Activated CD8-positive, alpha-beta T cell treated with anti-CD3 and anti-CD28 coated beads for 36 hours (primary cell): ENCODE results near the gene PPFIBP2. TPM values are rescaled to one million over a fixed set of nuclear protein-coding genes. Genes with fewer than 3 reads are reported as not detected.

Source experiments
- ATAC-seq: fragments of 200-7000 bp; cut with Tn5 transposase; one replicate; pipeline ENCODE4 v1.10.0; 2021; ENCODE audit warnings: mild to moderate bottlenecking, moderate library complexity
- CTCF ChIA-PET: fragments of 350-600 bp; sonication (Branson Sonifier 250); formaldehyde crosslinking; loops from one replicate; lab custom pipeline; 2021; ENCODE audit warnings: antibody characterized with exemption; lab: Charles Lee
- POLR2A ChIA-PET: fragments of 350-600 bp; sonication (Branson Sonifier 250); formaldehyde crosslinking; loops from one replicate; lab custom pipeline; 2021; ENCODE audit warnings: antibody characterized with exemption; lab: Charles Lee
- DNase-seq: peaks from one replicate; pipeline ENCODE4 v3.0.0-alpha.2; 2020
- H3K27ac Mint-ChIP-seq: one replicate; pipeline ENCODE4 v1.8.0; 2021; ENCODE audit warnings: mild to moderate bottlenecking, mixed read lengths
- H3K27me3 Mint-ChIP-seq: one replicate; pipeline ENCODE4 v1.8.0; 2021; ENCODE audit warnings: mixed read lengths
- H3K36me3 Mint-ChIP-seq: one replicate; pipeline ENCODE4 v1.8.0; 2021; ENCODE audit warnings: low read depth, mixed read lengths
- H3K4me1 Mint-ChIP-seq: one replicate; pipeline ENCODE4 v1.8.0; 2021; ENCODE audit warnings: low read depth, mixed read lengths
- H3K4me3 Mint-ChIP-seq: one replicate; pipeline ENCODE4 v1.8.0; 2021; ENCODE audit warnings: mild to moderate bottlenecking, moderate library complexity, mixed read lengths
- H3K9me3 Mint-ChIP-seq: one replicate; pipeline ENCODE4 v1.8.0; 2021; ENCODE audit warnings: mixed read lengths
- CTCF ChIP-seq: fragments of 200-600 bp; IDR thresholded peaks from one replicate; pipeline ENCODE4 v1.8.0; 2022; ENCODE audit warnings: antibody characterized with exemption, mild to moderate bottlenecking
- intact Hi-C: fragments of 100-400 bp; cut with micrococcal nuclease; formaldehyde crosslinking; loops from one replicate; pipeline ENCODE4 v1.10.0; 2022
- total RNA-seq, 2 experiments: library from RNA; stranded (reverse); gene quantifications; one replicate each; pipeline ENCODE4 v1.2.3, GENCODE V29; 2021

The PPFIBP2 gene
- total RNA-seq, 2 experiments from 2014 or later, result 13.3 to 14.2 TPM

GRCh38 chr11:7591107-7591894 lies 77.5 kb downstream of the PPFIBP2 start:
- H3K4me3 Mint-ChIP-seq, result no peak overlapping the region
- peaks cover 14% of the 10 kb centered on the region for H3K4me1 Mint-ChIP-seq
- H3K9me3 Mint-ChIP-seq, result no peaks in the 10 kb centered on the region
- DNase-seq (no peak), ATAC-seq (no peak)
- intact Hi-C loops, result no loop called here
- H3K27ac Mint-ChIP-seq, result no peak overlapping the region
- H3K36me3 Mint-ChIP-seq, result no peaks in the 10 kb centered on the region
- no peaks in the 10 kb centered on the region for H3K27me3 Mint-ChIP-seq
- ChIA-PET POLR2A (no interaction called here), CTCF (no interaction called here)
- TF ChIP-seq CTCF, result no peak

GRCh38 chr11:7591987-7592386 lies 78.2 kb downstream of the PPFIBP2 start:
- Mint-ChIP-seq H3K9me3 (no peaks in the 10 kb centered on the region), H3K36me3 (no peaks in the 10 kb centered on the region), H3K4me1 (peaks cover 14% of the 10 kb centered on the region), H3K27me3 (no peaks in the 10 kb centered on the region), H3K4me3 (no peak overlapping the region), H3K27ac (no peak overlapping the region)
- CTCF ChIA-PET, result no interaction called here
- ATAC-seq (no peak), DNase-seq (no peak)
- POLR2A ChIA-PET, result no interaction called here
- no peak for TF ChIP-seq CTCF
- intact Hi-C loops, result no loop called here

GRCh38 chr11:7592711-7593110 lies 78.9 kb downstream of the PPFIBP2 start:
- Mint-ChIP-seq H3K27me3 (no peaks in the 10 kb centered on the region), H3K36me3 (no peaks in the 10 kb centered on the region), H3K9me3 (no peaks in the 10 kb centered on the region), H3K4me3 (no peak overlapping the region), H3K27ac (no peak overlapping the region), H3K4me1 (peaks cover 14% of the 10 kb centered on the region)
- ATAC-seq (no peak), DNase-seq (no peak)
- POLR2A ChIA-PET, result no interaction called here
- CTCF ChIA-PET, result no interaction called here
- intact Hi-C loops, result no loop called here
- no peak for TF ChIP-seq CTCF

GRCh38 chr11:7593481-7593880 lies 79.7 kb downstream of the PPFIBP2 start:
- POLR2A ChIA-PET, result no interaction called here
- intact Hi-C loops, result no loop called here
- Mint-ChIP-seq H3K9me3 (no peaks in the 10 kb centered on the region), H3K4me1 (peaks cover 14% of the 10 kb centered on the region), H3K27ac (no peak overlapping the region), H3K4me3 (no peak overlapping the region), H3K27me3 (no peaks in the 10 kb centered on the region), H3K36me3 (no peaks in the 10 kb centered on the region)
- no peak for ATAC-seq
- DNase-seq, result no peak
- TF ChIP-seq CTCF, result no peak
- CTCF ChIA-PET, result interaction anchor here (1.2 kb wide), 1 partner anchor 16 kb away, joined by 3 read pairs; no protein-coding TSS in a partner anchor

GRCh38 chr11:7595016-7595866 lies 81.4 kb downstream of the PPFIBP2 start:
- ATAC-seq, result no peak
- H3K4me1 Mint-ChIP-seq, result peaks cover 14% of the 10 kb centered on the region
- CTCF ChIA-PET, result no interaction called here
- no peak for TF ChIP-seq CTCF
- intact Hi-C loops, result no loop called here
- no peaks in the 10 kb centered on the region for H3K27me3 Mint-ChIP-seq
- no peaks in the 10 kb centered on the region for H3K36me3 Mint-ChIP-seq
- H3K4me3 Mint-ChIP-seq, result no peak overlapping the region
- POLR2A ChIA-PET, result no interaction called here
- no peak for DNase-seq
- no peaks in the 10 kb centered on the region for H3K9me3 Mint-ChIP-seq
- no peak overlapping the region for H3K27ac Mint-ChIP-seq
